Measurements from ENCODE around the gene TBC1D13. TPM values are rescaled to one million over a fixed set of nuclear protein-coding genes. Genes with fewer than 3 reads are reported as not detected.

Gene TBC1D13
- total and polyA plus RNA-seq, 2 of the 13 experiments (the other 11 are each of a cell fraction or from before 2014, with no cell fraction given): 17.9 to 19.7 TPM

- TF ChIP-seq ZBTB37 (CRISPR knock-in tag; IDR thresholded peaks at IDR 0.05): no peak
- no peak for TF ChIP-seq TEF (CRISPR knock-in tag; IDR thresholded peaks at IDR 0.05)
- TF ChIP-seq ZUFSP (CRISPR knock-in tag; IDR thresholded peaks at IDR 0.05; ENCODE audit: borderline replicate concordance): no peak
- TF ChIP-seq TRIM24 (CRISPR knock-in tag; IDR thresholded peaks at IDR 0.05): no peak
- TF ChIP-seq AFF4 (CRISPR knock-in tag; IDR thresholded peaks at IDR 0.05): no peak
- TF ChIP-seq BATF2 (CRISPR knock-in tag; IDR thresholded peaks at IDR 0.05): peak; percentile 32; the same call in 1 of the 2 replicates
- TF ChIP-seq SMAD1 (CRISPR knock-in tag; IDR thresholded peaks at IDR 0.05; ENCODE audit: borderline replicate concordance, low read depth): no peak
- TF ChIP-seq ZNF552 (CRISPR knock-in tag; IDR thresholded peaks at IDR 0.05; ENCODE audit: borderline replicate concordance): no peak
- no peak for TF ChIP-seq MXD4 (CRISPR knock-in tag; IDR thresholded peaks at IDR 0.05)
- TF ChIP-seq ZMYM4 (CRISPR knock-in tag; IDR thresholded peaks at IDR 0.05): no peak
- no peak for TF ChIP-seq ZNF136 (CRISPR knock-in tag; IDR thresholded peaks at IDR 0.05; ENCODE audit: low read depth)
- TF ChIP-seq CREBL2 (CRISPR knock-in tag; IDR thresholded peaks at IDR 0.05; ENCODE audit: borderline replicate concordance): no peak
- no peak; the same call in 1 of the 2 replicates for TF ChIP-seq ZNF766 (CRISPR knock-in tag; IDR thresholded peaks at IDR 0.05; ENCODE audit: borderline replicate concordance)
- TF ChIP-seq RNF2 (conservative IDR thresholded peaks at IDR 0.05; ENCODE audit: low read depth): no peak; the same call in 1 of the 2 replicates
- TF ChIP-seq MZF1 (CRISPR knock-in tag; IDR thresholded peaks at IDR 0.05; ENCODE audit: borderline replicate concordance): no peak
- TF ChIP-seq ZNF234 (CRISPR knock-in tag; conservative IDR thresholded peaks at IDR 0.05): no peak
- no peak for TF ChIP-seq RFX5 (IDR thresholded peaks at IDR 0.05; ENCODE audit: low read depth, low read length)
- TF ChIP-seq ZNF180 (CRISPR knock-in tag; IDR thresholded peaks at IDR 0.05; ENCODE audit: borderline replicate concordance, low read depth): no peak
- no peak for TF ChIP-seq POLR2AphosphoS5 (IDR thresholded peaks at IDR 0.05; ENCODE audit: low read depth, low read length)
- peak; percentile 49; the same call in 1 of the 2 replicates for TF ChIP-seq KLF15 (CRISPR knock-in tag; IDR thresholded peaks at IDR 0.05; ENCODE audit: borderline replicate concordance)
These were observed 32.0 kb downstream of the TBC1D13 start (continued) for GRCh38 chr9:128818839-128819715.
